Kidney glomerular epithelial cell (primary cell): Measurements from ENCODE around the gene UGT1A8.
"Not testable (repeated sequence)": the region's sequence is repeated elsewhere in the genome, so short reads cannot be mapped to it uniquely, and the experiment has no call there.

Experiments
- DNase-seq: peaks from one replicate; lab custom pipeline; 2025; lab: John Stamatoyannopoulos, UW

The UGT1A8 gene

GRCh38 chr2:233714121-233714520 is 96.7 kb downstream of the UGT1A8 start:
- DNase-seq: no peak

GRCh38 chr2:233718552-233718951 is 101.1 kb downstream of the UGT1A8 start, which contains the start of gene UGT1A4:
Gene UGT1A4 (plus strand): TSS chr2:233718736. CDS start chr2:233718821, 85 bp downstream.
- no peak for DNase-seq

- DNase-seq: no peak
Observed at GRCh38 chr2:233728723-233729301, 111.4 kb downstream of the UGT1A8 start, which contains the start of gene UGT1A3. Gene UGT1A3 (plus strand): TSS chr2:233729042. CDS start chr2:233729127, 85 bp downstream.

GRCh38 chr2:233736868-233737653 is 119.6 kb downstream of the UGT1A8 start:
- DNase-seq: not testable (repeated sequence)

- DNase-seq: peak; percentile 49
Observed at GRCh38 chr2:233740870-233741269, 123.4 kb downstream of the UGT1A8 start.

GRCh38 chr2:233743464-233744259 is 126.2 kb downstream of the UGT1A8 start:
- DNase-seq: no peak

- DNase-seq: no peak
Observed at GRCh38 chr2:233745073-233745755, 127.8 kb downstream of the UGT1A8 start.

GRCh38 chr2:233745838-233746237 is 128.4 kb downstream of the UGT1A8 start:
- not testable (repeated sequence) for DNase-seq

- peak; percentile 38 for DNase-seq
Observed at GRCh38 chr2:233746475-233747282, 129.2 kb downstream of the UGT1A8 start.

- no peak for DNase-seq
Observed at GRCh38 chr2:233747283-233747544, 129.8 kb downstream of the UGT1A8 start.

GRCh38 chr2:233750689-233751088 is 133.3 kb downstream of the UGT1A8 start:
- DNase-seq: not testable (repeated sequence)

- DNase-seq: not testable (repeated sequence)
Observed at GRCh38 chr2:233751212-233752009, 134.0 kb downstream of the UGT1A8 start.

- no peak for DNase-seq
Observed at GRCh38 chr2:233754872-233755611, 137.6 kb downstream of the UGT1A8 start.

- DNase-seq: peak; percentile 18
Observed at GRCh38 chr2:233756429-233757081, 139.1 kb downstream of the UGT1A8 start.

GRCh38 chr2:233758141-233758540 is 140.7 kb downstream of the UGT1A8 start:
- no peak for DNase-seq

- no peak for DNase-seq
Observed at GRCh38 chr2:233758849-233759248, 141.4 kb downstream of the UGT1A8 start.

- no peak for DNase-seq
Observed at GRCh38 chr2:233760043-233760442, 142.6 kb downstream of the UGT1A8 start, which contains the start of gene UGT1A1. Gene UGT1A1 (plus strand): TSS chr2:233760270. CDS start chr2:233760288, 18 bp downstream.

GRCh38 chr2:233761040-233761769 is 143.8 kb downstream of the UGT1A8 start:
- no peak for DNase-seq
